ENCODE results near the gene ANKFN1.

ANKFN1 gene

GRCh38 chr17:56424543-56425044 is 271.3 kb downstream of the ANKFN1 start:
- Histone ChIP-seq H3K36me3 (replicated peaks) (no peaks in the 10 kb centered on the region), H3K27ac (no peak overlapping the region), H3K27me3 (replicated peaks) (no peaks in the 10 kb centered on the region), H3K4me3 (ENCODE audit: low read depth, low read length) (no peak overlapping the region)
- in situ Hi-C loops (cut with HindIII; ENCODE audit: low pct_ligation_motif_present, low sequenced_read_pairs): no loop called here
- TF ChIP-seq CTCF (IDR thresholded peaks at IDR 0.05; ENCODE audit: low read depth, low read length, missing control alignments): no peak
- DNase-seq: no peak

DNA sequence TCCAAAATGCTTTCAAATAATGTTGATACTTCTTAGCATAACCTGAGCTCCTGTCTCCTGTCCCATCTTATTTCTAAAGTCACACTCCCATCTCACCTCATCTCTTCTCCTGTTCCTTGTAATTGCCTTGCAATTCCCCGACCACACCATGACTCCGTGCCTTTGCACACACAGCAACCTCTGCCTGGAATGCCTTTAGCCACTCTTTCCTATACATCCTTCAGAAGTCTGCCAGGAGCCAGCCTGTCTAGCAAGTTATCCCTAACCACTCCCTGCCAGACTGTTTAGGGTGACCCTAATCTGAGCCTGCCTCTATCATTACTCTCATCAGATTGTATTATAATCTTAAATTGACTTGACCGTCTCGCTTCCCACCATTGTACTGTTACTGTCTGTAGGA is 272.2 kb downstream of the ANKFN1 start:
- H3K27me3 ChIP-seq (replicated peaks): no peaks in the 10 kb centered on the region
- in situ Hi-C loops (cut with HindIII; ENCODE audit: low pct_ligation_motif_present, low sequenced_read_pairs): no loop called here
- H3K36me3 ChIP-seq (replicated peaks): no peaks in the 10 kb centered on the region

GRCh38 chr17:56426901-56427300 is 273.6 kb downstream of the ANKFN1 start:
- H3K27me3 ChIP-seq (replicated peaks): no peaks in the 10 kb centered on the region
- H3K36me3 ChIP-seq (replicated peaks): no peaks in the 10 kb centered on the region
- no peak overlapping the region for H3K4me3 ChIP-seq (ENCODE audit: low read depth, low read length)
- in situ Hi-C loops (cut with HindIII; ENCODE audit: low pct_ligation_motif_present, low sequenced_read_pairs): no loop called here
- no peak for TF ChIP-seq CTCF (IDR thresholded peaks at IDR 0.05; ENCODE audit: low read depth, low read length, missing control alignments)
- no peak overlapping the region for H3K27ac ChIP-seq
- no peak for DNase-seq

More for the DNA sequence above, 272.2 kb downstream of the ANKFN1 start:
- DNase-seq: no peak
- H3K27ac ChIP-seq: no peak overlapping the region
- no peak for TF ChIP-seq CTCF (IDR thresholded peaks at IDR 0.05; ENCODE audit: low read depth, low read length, missing control alignments)
- no peak overlapping the region for H3K4me3 ChIP-seq (ENCODE audit: low read depth, low read length)

- Histone ChIP-seq H3K27ac (no peak overlapping the region), H3K27me3 (replicated peaks) (no peaks in the 10 kb centered on the region), H3K36me3 (replicated peaks) (no peaks in the 10 kb centered on the region), H3K4me3 (ENCODE audit: low read depth, low read length) (no peak overlapping the region)
- no peak for TF ChIP-seq CTCF (IDR thresholded peaks at IDR 0.05; ENCODE audit: low read depth, low read length, missing control alignments)
- DNase-seq: no peak
- in situ Hi-C loops (cut with HindIII; ENCODE audit: low pct_ligation_motif_present, low sequenced_read_pairs): no loop called here
These were observed 278.5 kb downstream of the ANKFN1 start for GRCh38 chr17:56431736-56432135.

GRCh38 chr17:56432443-56432842 is 279.2 kb downstream of the ANKFN1 start:
- in situ Hi-C loops (cut with HindIII; ENCODE audit: low pct_ligation_motif_present, low sequenced_read_pairs): no loop called here
- no peak for DNase-seq
- Histone ChIP-seq H3K27ac (no peak overlapping the region), H3K27me3 (replicated peaks) (no peaks in the 10 kb centered on the region), H3K36me3 (replicated peaks) (no peaks in the 10 kb centered on the region), H3K4me3 (ENCODE audit: low read depth, low read length) (no peak overlapping the region)
- TF ChIP-seq CTCF (IDR thresholded peaks at IDR 0.05; ENCODE audit: low read depth, low read length, missing control alignments): no peak

DNA sequence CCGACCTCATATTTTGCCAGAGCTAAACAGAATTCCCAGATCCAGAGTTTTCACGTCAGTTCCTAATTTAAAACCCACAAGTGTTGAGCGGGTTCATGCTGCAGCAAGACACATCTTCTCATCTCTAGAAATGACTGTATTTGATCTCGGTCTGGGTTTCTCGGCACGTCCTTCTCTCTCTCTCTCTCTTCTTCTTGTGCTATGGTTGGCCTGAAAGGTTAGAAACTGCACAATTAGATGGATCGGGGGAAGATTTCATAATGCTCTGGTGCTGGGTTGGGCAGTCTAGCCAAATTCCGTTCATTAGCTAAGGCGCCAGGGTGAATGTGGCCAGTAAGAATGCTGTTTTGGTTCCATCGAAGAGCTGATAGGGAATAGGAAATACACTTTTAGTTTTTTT is 281.3 kb downstream of the ANKFN1 start:
- Histone ChIP-seq H3K36me3 (replicated peaks) (no peaks in the 10 kb centered on the region), H3K27ac (no peak overlapping the region), H3K4me3 (ENCODE audit: low read depth, low read length) (no peak overlapping the region), H3K27me3 (replicated peaks) (no peaks in the 10 kb centered on the region)
- no peak for DNase-seq
- TF ChIP-seq CTCF (IDR thresholded peaks at IDR 0.05; ENCODE audit: low read depth, low read length, missing control alignments): no peak
- in situ Hi-C loops (cut with HindIII; ENCODE audit: low pct_ligation_motif_present, low sequenced_read_pairs): no loop called here
